Stimulated activated CD8-positive, alpha-beta memory T cell treated with anti-CD3 and anti-CD28 coated beads, Interleukin-2, amount 100 ng/mL, for 1 hour (primary cell): Measurements from ENCODE around the gene C1orf232.

Experiments
- DNase-seq, 2 donors: peaks; one replicate each; pipeline ENCODE4 v3.0.0-alpha.2; 2020; ENCODE audit warnings: low read depth in 2 of 2

C1orf232 gene

GRCh38 chr1:26168410-26169197 lies at the start of gene C1orf232:
Gene C1orf232, minus strand, starts transcription at chr1:26168963. Its CDS starts 464 bp downstream, at chr1:26168499.
- no peak for DNase-seq

DNA sequence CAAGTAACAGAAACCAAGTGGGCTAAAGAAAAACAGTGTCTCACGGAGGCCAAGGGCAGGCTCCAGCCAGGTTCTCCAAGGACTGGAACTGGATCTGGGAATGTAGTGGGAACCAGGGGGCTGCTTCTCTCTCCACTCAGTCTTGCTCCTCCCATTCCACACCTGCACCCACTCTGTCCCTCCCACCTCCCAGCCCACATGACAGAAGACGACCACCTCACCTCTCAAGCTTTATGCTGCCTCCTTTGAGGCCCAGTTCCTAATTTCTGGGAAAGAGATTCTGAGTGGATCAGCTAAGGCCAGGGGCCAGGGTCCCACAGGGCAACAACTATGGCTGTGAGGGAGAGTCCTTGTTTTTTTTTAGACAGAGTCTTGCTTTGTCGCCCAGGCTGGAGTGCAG lies 46.5 kb upstream of the C1orf232 start:
- no peak for DNase-seq

- no peak for DNase-seq
Observed at GRCh38 chr1:26213335-26213905, 44.7 kb upstream of the C1orf232 start.

- no peak for DNase-seq
Observed at GRCh38 chr1:26212726-26213125, 44.0 kb upstream of the C1orf232 start.

- no peak for DNase-seq
Observed at GRCh38 chr1:26210147-26210870, 41.5 kb upstream of the C1orf232 start.

DNA sequence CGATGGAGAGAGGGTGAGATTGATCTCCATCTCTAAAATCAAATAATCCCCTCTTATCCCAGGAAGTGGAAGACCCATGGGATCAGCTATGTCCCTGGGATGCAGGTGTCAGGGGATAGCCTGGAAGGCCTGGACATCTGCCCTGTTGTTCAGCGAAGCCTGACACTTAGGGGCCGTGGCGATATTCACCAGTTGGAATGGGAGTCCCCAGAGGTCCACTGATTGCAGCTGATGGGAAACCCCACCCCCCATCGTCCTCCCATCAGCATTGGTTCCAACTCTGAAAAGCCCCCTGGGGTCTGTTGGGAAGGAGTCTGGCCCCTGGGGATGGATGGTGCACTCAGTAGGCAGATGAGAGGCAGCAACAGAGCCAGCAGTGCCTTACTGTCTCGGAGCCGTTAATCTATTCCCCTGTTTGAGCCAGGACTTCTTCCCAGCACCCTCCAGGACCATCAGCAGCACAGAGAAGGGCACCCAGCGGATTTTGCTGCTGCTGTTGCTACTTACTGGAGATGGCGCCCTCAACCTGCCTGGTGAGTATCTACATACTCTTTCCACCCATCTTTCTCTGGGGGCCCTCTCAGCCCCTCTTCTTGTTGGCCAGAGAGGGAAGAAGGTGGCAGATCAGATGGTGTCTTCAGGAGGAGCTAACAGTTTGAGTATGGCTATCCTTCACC lies 35.0 kb upstream of the C1orf232 start:
- DNase-seq: no peak

DNA sequence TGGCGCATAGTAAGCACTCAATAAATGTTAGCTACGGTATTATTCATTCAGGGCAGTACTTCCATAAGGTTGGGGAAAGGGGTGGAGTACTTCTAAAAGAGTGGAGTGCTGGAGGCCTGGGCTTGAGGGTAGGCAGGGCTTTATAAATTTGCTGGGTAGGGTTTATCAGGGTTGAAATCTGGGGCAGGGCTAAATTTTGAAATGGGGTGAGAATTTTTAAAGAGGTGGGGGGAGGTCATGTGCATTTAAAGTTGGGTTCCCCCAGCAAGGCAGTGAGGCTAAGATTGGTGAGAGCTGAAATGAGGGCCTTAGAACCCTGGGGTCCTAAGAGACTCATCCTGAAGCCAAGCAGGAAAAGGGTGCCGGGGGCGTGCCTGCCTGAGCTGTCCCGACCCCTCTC lies 31.6 kb upstream of the C1orf232 start:
- DNase-seq: no peak

DNA sequence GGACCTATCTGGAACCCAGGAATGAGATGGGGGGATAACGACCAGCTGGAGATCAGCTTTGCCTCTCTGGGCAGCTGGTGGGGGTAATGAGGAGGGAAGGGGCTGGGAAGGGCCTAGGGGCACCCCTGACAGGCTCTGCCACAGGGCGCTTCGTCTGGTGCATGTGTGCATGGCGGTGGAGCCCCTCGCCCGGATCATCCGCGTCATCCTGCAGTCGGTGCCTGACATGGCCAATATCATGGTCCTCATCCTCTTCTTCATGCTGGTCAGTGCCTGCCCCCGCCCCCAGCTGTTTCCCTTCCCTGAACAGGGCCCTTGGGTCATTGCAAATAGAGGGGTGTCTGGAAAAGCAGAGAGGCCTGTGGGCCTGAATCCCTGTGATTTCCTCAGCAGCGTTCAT lies 29.1 kb upstream of the C1orf232 start:
- DNase-seq: no peak

GRCh38 chr1:26197301-26197700 lies 28.5 kb upstream of the C1orf232 start:
- DNase-seq: no peak

GRCh38 chr1:26195805-26196204 lies 27.0 kb upstream of the C1orf232 start:
- no peak for DNase-seq

DNA sequence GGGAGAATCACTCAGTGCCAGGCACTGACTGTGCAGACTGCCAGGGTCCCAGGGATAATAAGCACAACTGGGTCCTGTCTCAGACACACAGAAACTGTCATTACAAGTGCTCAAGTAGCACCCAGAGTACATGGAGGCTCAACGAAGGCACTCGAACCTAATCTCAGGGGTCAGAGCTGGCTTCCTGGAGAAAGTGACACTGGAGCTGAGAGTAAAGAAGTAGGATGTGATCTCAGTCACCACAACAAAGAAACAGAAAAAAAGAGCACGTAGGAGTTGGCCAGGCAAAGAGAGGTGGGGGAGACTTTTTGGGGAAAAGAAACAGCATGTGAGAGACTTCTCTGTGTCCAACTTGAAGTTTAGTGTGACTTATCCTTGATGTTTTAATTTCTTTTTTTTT lies 23.0 kb upstream of the C1orf232 start:
- DNase-seq: no peak

DNA sequence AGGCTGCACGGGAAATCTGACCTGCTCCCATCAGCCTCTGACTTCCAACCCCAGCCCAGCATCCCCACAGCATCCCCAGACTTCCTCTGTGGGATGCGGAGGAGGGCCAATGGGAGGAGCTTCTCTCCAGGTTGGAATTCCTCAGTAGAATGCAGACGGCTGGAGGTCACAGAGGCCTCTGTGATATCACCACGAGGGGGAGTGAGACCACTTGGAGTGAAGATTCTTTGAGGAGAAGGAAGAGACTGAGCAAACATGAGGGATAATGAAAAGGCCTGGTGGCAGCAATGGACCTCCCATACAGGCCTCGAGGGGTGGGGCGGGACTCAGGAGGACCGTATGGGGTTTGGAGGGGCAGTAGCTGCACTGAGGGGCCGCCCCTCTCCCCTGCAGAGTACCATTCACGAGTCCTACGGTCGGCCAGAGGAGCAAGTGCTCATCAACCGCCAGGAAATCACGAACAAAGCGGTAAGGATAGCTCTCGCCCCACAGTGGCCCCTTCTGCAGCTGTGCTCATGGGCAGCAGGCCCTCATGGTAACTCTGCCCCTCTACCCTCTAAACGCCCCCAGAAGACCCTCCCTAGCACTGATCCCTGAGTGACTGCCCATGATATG lies 21.7 kb upstream of the C1orf232 start, which contains the start of gene CATSPER4:
TSS of gene CATSPER4 (plus strand) at position 230 of the 615 bp plus-strand sequence. CDS start at position 256, 26 bp downstream.
- DNase-seq: no peak

- no peak for DNase-seq
Observed at GRCh38 chr1:26189751-26190275, 21.1 kb upstream of the C1orf232 start.

- no peak for DNase-seq
Observed at GRCh38 chr1:26189331-26189730, 20.6 kb upstream of the C1orf232 start.

DNA sequence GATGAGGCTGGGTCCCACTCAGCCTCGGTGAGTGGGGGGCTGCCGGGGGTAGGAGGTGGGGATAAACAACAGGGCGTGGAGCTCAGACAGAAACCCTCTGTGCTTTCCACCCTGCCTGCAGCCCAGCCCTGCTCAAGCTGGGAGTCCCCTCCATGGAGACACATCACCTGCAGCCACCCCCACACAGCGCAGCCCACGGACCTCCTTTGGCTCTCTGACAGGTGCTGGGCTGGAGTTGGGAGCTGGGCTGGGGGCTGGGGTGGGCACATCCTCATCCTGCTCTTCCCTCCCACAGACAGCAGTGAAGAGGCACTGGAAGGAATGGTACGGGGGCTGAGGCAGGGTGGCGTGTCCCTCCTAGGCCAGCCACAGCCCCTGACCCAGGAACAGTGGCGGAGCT lies 19.7 kb upstream of the C1orf232 start:
- DNase-seq: no peak

DNA sequence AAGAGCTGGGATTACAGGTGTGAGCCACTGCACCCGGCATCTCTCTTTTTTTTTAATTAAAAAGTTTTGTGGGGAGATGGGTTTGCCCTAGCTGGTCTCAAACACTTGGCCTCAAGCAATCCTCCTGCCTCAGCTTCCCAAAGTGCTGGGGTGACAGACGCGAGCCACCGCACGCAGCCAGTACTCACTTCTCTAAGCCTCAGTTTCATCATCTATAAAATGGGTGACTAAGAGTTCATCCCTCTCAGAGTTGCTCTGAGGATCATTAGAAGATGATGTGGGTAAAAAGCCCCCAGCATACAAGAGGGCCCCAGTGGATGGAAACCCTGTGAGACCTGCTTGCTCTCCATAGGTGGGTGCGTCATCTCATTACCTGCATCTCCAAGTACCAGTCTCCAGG lies 19.1 kb upstream of the C1orf232 start:
- no peak for DNase-seq

DNA sequence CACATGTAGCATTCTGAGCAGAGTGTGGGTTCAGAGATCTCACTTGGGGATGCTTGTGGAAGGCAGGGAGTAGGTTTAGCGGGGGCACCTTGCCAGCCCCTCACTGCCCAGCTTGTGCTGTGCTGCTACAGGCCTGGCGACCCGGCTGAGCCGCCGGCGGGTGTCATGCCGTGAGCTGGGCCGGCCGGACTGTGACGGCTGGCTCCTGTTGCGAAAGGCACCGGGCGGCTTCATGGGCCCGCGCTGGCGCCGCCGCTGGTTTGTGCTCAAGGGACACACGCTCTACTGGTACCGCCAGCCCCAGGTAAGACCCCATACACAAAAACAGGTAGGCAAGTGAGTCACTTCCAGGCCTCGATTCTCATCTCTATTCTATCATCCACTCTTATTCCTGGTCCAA lies 16.1 kb upstream of the C1orf232 start:
- no peak for DNase-seq

- DNase-seq: no peak
Observed at GRCh38 chr1:26184086-26184485, 15.3 kb upstream of the C1orf232 start.

GRCh38 chr1:26182383-26182696 lies 13.6 kb upstream of the C1orf232 start:
- DNase-seq: no peak

DNA sequence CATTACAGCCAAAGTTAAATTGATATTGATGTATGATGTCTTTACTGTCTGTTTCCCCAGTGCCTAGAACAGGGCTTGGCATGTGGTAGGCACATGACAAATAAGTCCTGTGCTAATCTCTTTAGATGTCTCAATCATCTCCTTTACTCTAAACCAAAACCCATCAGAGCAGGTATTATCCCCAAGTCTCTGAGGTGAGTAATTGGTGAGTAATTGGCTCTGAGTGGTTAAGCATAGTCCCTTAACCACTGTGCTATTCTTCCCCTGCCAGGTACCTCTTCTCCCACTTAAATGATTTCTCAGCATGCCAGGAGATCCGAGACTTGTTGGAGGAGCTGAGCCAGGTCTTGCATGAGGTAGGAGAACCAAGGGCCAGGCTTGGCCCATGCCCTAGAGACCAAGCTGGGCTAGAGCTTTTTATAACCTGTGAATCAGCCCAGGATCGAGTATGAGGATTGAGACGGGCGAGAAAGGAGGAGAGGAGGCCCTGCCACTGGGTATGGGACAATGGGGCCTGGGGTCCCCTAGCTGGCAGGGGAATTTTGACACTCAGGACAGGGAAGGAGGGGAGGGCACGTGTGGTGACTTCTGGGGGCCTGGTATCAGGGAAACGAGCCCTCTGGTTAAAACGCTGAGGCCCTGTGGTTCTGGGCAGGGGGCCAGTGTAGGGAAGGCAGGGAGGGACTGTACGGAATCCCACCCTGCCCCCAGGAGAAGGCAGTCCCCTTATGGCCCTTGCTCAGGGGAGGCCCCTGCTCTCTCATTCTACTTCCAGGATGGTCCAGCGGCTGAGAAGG lies 13.0 kb upstream of the C1orf232 start:
- no peak for DNase-seq

DNA sequence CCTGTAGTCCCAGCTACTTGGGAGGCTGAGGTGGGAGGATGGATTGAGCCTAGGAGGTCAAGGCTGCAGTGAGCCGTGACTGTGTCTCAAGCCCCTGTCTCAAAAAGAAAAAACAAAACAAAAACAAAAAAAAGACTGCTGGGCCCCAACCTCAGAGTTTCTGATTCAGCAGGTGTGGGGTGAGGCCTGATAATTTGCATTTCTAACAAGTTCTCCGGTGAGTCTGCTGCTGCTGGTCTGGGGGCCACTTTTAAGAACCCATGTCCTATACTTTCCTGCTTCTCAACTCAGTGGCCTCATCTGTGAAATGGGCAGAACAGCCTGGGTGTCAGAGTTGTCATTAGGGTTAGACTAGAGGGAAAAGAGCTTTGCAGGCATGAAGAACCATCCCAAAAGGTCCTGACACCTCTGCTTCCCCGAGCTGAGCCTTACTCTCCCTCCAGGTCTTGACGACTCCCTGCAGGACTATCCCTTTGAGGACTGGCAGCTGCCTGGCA lies 11.3 kb upstream of the C1orf232 start:
- DNase-seq: no peak
